GM19463 (cell line): Measurements from ENCODE around the gene LEPROT.
"Not testable (repeated sequence)": the region's sequence is repeated elsewhere in the genome, so short reads cannot be mapped to it uniquely, and the experiment has no call there.

Source experiments
- ATAC-seq: cut with Tn5 transposase; IDR thresholded peaks from one replicate; pipeline ENCODE4 v1.9.1; 2021; ENCODE audit warnings: mild to moderate bottlenecking, moderate library complexity; ENCODE audit not compliant: unreplicated experiment

Gene LEPROT

GRCh38 chr1:65435987-65436386 is 15.5 kb downstream of the LEPROT start:
- no peak for ATAC-seq

GRCh38 chr1:65437616-65438015 is 17.1 kb downstream of the LEPROT start:
- ATAC-seq, result no peak

- no peak for ATAC-seq
These were observed 19.9 kb downstream of the LEPROT start for GRCh38 chr1:65440322-65440900.

- no peak for ATAC-seq
These were observed 20.4 kb downstream of the LEPROT start for GRCh38 chr1:65440915-65441314.

- no peak for ATAC-seq
These were observed 21.0 kb downstream of the LEPROT start for GRCh38 chr1:65441464-65441863.

- no peak for ATAC-seq
These were observed 22.0 kb downstream of the LEPROT start for GRCh38 chr1:65442442-65442841.

GRCh38 chr1:65443647-65444046 is 23.2 kb downstream of the LEPROT start:
- ATAC-seq, result no peak

GRCh38 chr1:65444128-65444640 is 23.7 kb downstream of the LEPROT start:
- ATAC-seq, result no peak

- no peak for ATAC-seq
These were observed 25.4 kb downstream of the LEPROT start for GRCh38 chr1:65445837-65446236.

- no peak for ATAC-seq
These were observed 28.9 kb downstream of the LEPROT start for GRCh38 chr1:65449214-65449823.

- not testable (repeated sequence) for ATAC-seq
These were observed 35.2 kb downstream of the LEPROT start for GRCh38 chr1:65455678-65456077.

- ATAC-seq, result no peak
These were observed 36.0 kb downstream of the LEPROT start for GRCh38 chr1:65456481-65456880.

GRCh38 chr1:65457868-65458267 is 37.4 kb downstream of the LEPROT start:
- ATAC-seq, result no peak

GRCh38 chr1:65458730-65459396 is 38.4 kb downstream of the LEPROT start:
- ATAC-seq, result no peak

- no peak for ATAC-seq
These were observed 38.9 kb downstream of the LEPROT start for GRCh38 chr1:65459397-65459768.

- ATAC-seq, result not testable (repeated sequence)
These were observed 45.4 kb downstream of the LEPROT start for GRCh38 chr1:65465837-65466236.

- ATAC-seq, result no peak
These were observed 47.1 kb downstream of the LEPROT start for GRCh38 chr1:65467536-65467935.

- ATAC-seq, result no peak
These were observed 48.8 kb downstream of the LEPROT start for GRCh38 chr1:65469126-65469888.

GRCh38 chr1:65469889-65470340 is 49.4 kb downstream of the LEPROT start:
- ATAC-seq, result no peak

GRCh38 chr1:65470766-65471165 is 50.3 kb downstream of the LEPROT start:
- ATAC-seq, result no peak

- no peak for ATAC-seq
These were observed 50.9 kb downstream of the LEPROT start for GRCh38 chr1:65471213-65471833.
